ENCODE data around the gene DLG1. TPM values are rescaled to one million over a fixed set of nuclear protein-coding genes. Genes with fewer than 3 reads are reported as not detected.

Gene DLG1
- total RNA-seq, 1 experiment from 2014 or later: 89.8 TPM

DNA sequence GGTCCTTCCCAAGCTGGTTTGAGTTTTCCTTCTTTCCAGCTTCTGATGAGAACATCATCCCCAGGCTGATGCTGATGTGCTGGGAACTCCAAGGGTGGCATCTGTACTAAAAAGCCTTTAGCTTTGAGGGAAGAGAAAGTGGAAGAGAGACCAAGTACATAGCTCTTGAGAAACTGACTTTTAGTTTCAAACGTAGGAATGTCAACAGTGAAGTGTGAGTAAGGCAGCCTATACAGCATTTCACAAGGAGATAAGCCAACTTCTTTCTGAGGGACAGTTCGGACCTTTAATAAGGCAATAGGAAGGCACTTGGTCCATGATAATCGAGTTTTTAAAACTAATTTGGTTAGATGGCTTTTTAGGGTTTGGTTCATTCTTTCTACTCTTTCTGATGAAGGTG is 53.7 kb downstream of the DLG1 start:
- no peaks in the 10 kb centered on the region for H3K4me1 ChIP-seq (ENCODE audit: control insufficient read depth in 1 of 2, insufficient read depth in 2 of 2, low read length in 2 of 2)
- H3K4me2 ChIP-seq (ENCODE audit: low read length): no peak overlapping the region
- H3K4me3 ChIP-seq (replicated peaks in 1 of 2; ENCODE audit: low read depth in 1 of 2, low read length in 2 of 2): no peak overlapping the region
- ChIA-PET RAD21 (ENCODE audit: low non-redundant PET in 1 of 2, low total read pairs in 2 of 2, uncharacterized antibody in 2 of 2, unreplicated experiment in 2 of 2) (no interaction called here), POLR2A (no interaction called here), CTCF (no interaction called here)
- no peak overlapping the region for H2AFZ ChIP-seq (ENCODE audit: low read depth, low read length, poor library complexity, severe bottlenecking)
- intact Hi-C loops (cut with micrococcal nuclease): no loop called here
- no peak for ATAC-seq
- H4K20me1 ChIP-seq (ENCODE audit: insufficient read depth): no peaks in the 10 kb centered on the region
- TF ChIP-seq ATF3 (IDR thresholded peaks at IDR 0.05) (no peak), SP1 (IDR thresholded peaks at IDR 0.05; ENCODE audit: low read depth) (no peak), RAD21 (IDR thresholded peaks at IDR 0.05; ENCODE audit: low read depth) (no peak), SIN3A (IDR thresholded peaks at IDR 0.05; ENCODE audit: low read depth) (no peak), EZH2 (IDR thresholded peaks at IDR 0.05) (no peak), JUND (IDR thresholded peaks at IDR 0.05) (no peak), YY1 (IDR thresholded peaks at IDR 0.05; ENCODE audit: extremely low read depth, insufficient replicate concordance, low read depth, low read length) (no peak), REST (IDR thresholded peaks at IDR 0.05; ENCODE audit: low read depth) (no peak), ELF1 (IDR thresholded peaks at IDR 0.05; ENCODE audit: borderline replicate concordance, low read depth) (no peak)
- TF ChIP-seq, protein P1, sequence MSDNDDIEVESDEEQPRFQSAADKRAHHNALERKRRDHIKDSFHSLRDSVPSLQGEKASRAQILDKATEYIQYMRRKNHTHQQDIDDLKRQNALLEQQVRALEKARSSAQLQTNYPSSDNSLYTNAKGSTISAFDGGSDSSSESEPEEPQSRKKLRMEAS (IDR thresholded peaks at IDR 0.05): no peak
- peaks cover 20 to 33% of the 10 kb centered on the region in 2 experiments; a peak in 3 of 4 replicates for H3K9me3 ChIP-seq (ENCODE audit: control insufficient read depth in 1 of 2, insufficient read depth in 1 of 2, low read depth in 1 of 2, low read length in 2 of 2)
- no peaks in the 10 kb centered on the region for H3K9me2 ChIP-seq (ENCODE audit: insufficient read depth)
- H3K9ac ChIP-seq (ENCODE audit: low read length): no peak overlapping the region
- DNase-seq (ENCODE audit: low read depth, low spot score): no peak
- H3K27ac ChIP-seq (ENCODE audit: low read depth, low read length): no peak overlapping the region
- peaks cover 96% of the 10 kb centered on the region for H3K79me2 ChIP-seq (ENCODE audit: insufficient read depth, low read length)
- H3K27me3 ChIP-seq (ENCODE audit: insufficient read depth, low read length): no peaks in the 10 kb centered on the region
- H3K36me3 ChIP-seq (ENCODE audit: control insufficient read depth in 1 of 2, insufficient read depth in 2 of 2, low read length in 2 of 2): peaks cover 0 to 36% of the 10 kb centered on the region in 2 experiments; a peak in 2 of 4 replicates
- no TSS peak for BruUV-seq (replicated peaks)

Measured in HCT116 (cell line).